Testis (tissue), 3 donors: ENCODE data around the gene NBAS. TPM values are rescaled to one million over a fixed set of nuclear protein-coding genes. Genes with fewer than 3 reads are reported as not detected.
A peak's percentile ranks its signal among the peaks of the same experiment; 100 is the strongest.

ENCODE experiments used
- DNase-seq: peaks from one replicate; pipeline ENCODE4 v3.0.0-alpha.2; 2019
- H3K27ac ChIP-seq, 2 donors: fragments of 200-600 bp; sonication (generic); one replicate each; pipeline ENCODE4 v1.5.1; 2019
- H3K27me3 ChIP-seq: fragments of 200-600 bp; sonication (generic); one replicate; pipeline ENCODE4 v1.5.1; 2019
- H3K36me3 ChIP-seq: fragments of 200-600 bp; sonication (generic); one replicate; pipeline ENCODE4 v1.5.1; 2017; ENCODE audit warnings: low read depth; ENCODE audit errors: missing control alignments
- H3K4me1 ChIP-seq: fragments of 200-600 bp; sonication (generic); one replicate; pipeline ENCODE4 v1.5.1; 2019
- H3K4me3 ChIP-seq, 2 donors: fragments of 200-600 bp; sonication (generic); one replicate each; pipeline ENCODE4 v1.5.1; 2017 to 2019
- H3K9me3 ChIP-seq: fragments of 200-600 bp; sonication (generic); one replicate; pipeline ENCODE4 v1.5.1; 2017
- CTCF ChIP-seq, 3 experiments: fragments of 450-650 bp in 2 of 3; fragments of 200-600 bp in 1 of 3; sonication (generic) in 1 of 3; IDR thresholded peaks; one replicate each; pipeline ENCODE4 v1.5.1; 2016 to 2019; ENCODE audit warnings: antibody characterized with exemption in 3 of 3, mild to moderate bottlenecking in 2 of 3, moderate library complexity in 1 of 3
- POLR2A ChIP-seq: fragments of 450-650 bp; IDR thresholded peaks from one replicate; pipeline ENCODE4 v1.6.1; 2017; ENCODE audit warnings: antibody characterized with exemption, mild to moderate bottlenecking, moderate library complexity
- WGBS, 2 donors: methylation state at CpG; one replicate each; pipeline ENCODE4 v1.1.5; 2018; 5-methylcytosine and 5-hydroxymethylcytosine counted together
- intact Hi-C: fragments of 100-400 bp; cut with DNase I; formaldehyde crosslinking; loops from one replicate; pipeline ENCODE4 v1.15.1; 2023; ENCODE audit warnings: low total_unique reads
- polyA plus RNA-seq: library from polyadenylated mRNA; stranded (reverse); fragments of 350-450 nt; fragmentation: Illumina TruSeq; extraction: RNeasy Lipid Tissue Mini Kit (QIAGEN cat#74804); gene quantifications from one replicate; pipeline ENCODE4 v1.2.3, GENCODE V29; 2014; ENCODE audit warnings: low read depth, low replicate concordance; ENCODE audit not compliant: insufficient read depth
- total RNA-seq, 2 donors: library from RNA; depleted of rRNA; stranded (reverse); fragments of >200 nt; gene quantifications; one replicate each; pipeline ENCODE4 v1.2.3, GENCODE V29; 2016

Gene NBAS
- total and polyA plus RNA-seq, 3 donors from 2014 or later: 75.8 to 84.2 (median 79.7) TPM

GRCh38 chr2:15580451-15580850, 19.3 kb upstream of the NBAS start:
- no peaks in the 10 kb centered on the region for H3K4me1 ChIP-seq
- 90% methylated on average over 2 of the region's 2 CpGs for WGBS, 2 donors
- H3K4me3 ChIP-seq: no peak overlapping the region
- intact Hi-C loops: no loop called here
- TF ChIP-seq CTCF (IDR thresholded peaks at IDR 0.05): no peak
- H3K36me3 ChIP-seq: no peaks in the 10 kb centered on the region
- H3K27ac ChIP-seq: no peak overlapping the region
- DNase-seq: no peak
- H3K27me3 ChIP-seq: no peaks in the 10 kb centered on the region
- no peaks in the 10 kb centered on the region for H3K9me3 ChIP-seq

DNA sequence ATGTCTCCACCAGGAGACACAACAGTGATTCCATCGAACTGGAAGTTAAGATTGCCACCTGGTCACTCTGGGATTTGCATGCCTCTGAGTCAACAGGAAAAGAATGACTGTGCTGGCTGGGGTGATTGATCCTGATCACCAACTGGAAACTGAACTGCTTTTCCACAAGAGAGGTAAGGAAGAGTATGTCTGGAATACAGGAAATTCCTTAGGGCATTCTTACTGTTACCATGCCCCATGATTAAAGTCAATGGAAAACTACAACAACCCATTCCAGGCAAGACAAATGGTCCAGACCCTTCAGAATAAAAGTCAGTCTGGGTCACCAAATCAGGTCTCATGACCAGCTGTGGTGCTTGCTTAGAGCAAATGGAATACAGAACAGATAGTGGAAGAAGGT, 18.5 kb upstream of the NBAS start:
- Histone ChIP-seq H3K27ac (no peak overlapping the region), H3K36me3 (no peaks in the 10 kb centered on the region), H3K9me3 (no peaks in the 10 kb centered on the region), H3K27me3 (no peaks in the 10 kb centered on the region), H3K4me3 (no peak overlapping the region), H3K4me1 (no peaks in the 10 kb centered on the region)
- DNase-seq: no peak
- TF ChIP-seq POLR2A (no peak), CTCF (IDR thresholded peaks at IDR 0.05) (no peak)
- WGBS, 2 donors: 43 to 71% methylated on average over 1 of the region's 1 CpG
- intact Hi-C loops: no loop called here

DNA sequence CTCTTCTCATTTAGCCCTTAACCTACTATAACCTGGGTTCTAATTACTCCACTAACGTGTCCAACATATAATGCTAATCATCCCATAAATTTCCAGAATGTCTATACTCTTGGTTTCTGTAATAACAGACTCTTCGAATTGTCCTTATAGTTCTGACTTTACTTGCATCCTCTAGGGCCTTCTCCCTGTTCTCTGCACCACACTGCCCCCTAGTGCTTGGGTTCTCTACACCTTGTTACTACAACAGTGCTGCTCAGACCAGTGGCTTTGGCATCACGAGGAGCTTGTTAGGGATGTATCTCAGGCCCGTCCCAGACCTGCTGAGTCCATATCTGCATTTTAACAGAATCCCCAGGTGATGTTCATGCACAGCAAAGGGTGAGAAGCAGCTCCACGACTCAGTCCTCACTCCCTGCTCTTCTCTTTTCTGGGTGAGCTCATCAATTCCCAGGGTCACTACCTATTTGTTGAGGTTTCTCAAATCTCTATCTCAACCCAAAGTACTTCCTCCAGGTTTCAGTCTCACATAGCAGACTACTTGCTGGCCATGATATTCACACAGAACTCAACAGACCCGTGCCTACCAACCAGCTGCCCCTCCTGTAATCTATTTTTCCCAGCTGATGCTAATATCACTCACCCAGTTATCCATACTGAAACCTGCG, 16.1 kb upstream of the NBAS start:
- Histone ChIP-seq H3K9me3 (no peaks in the 10 kb centered on the region), H3K4me3 (no peak overlapping the region), H3K36me3 (no peaks in the 10 kb centered on the region), H3K27me3 (no peaks in the 10 kb centered on the region), H3K4me1 (no peaks in the 10 kb centered on the region), H3K27ac (no peak overlapping the region)
- intact Hi-C loops: no loop called here
- WGBS, 2 donors: 40 to 52% methylated on average over 7 of the region's 7 CpGs
- no peak for TF ChIP-seq POLR2A
- TF ChIP-seq CTCF (IDR thresholded peaks at IDR 0.05): peak; percentile 48 to 75 (median 73)
- DNase-seq: peak; percentile 96

DNA sequence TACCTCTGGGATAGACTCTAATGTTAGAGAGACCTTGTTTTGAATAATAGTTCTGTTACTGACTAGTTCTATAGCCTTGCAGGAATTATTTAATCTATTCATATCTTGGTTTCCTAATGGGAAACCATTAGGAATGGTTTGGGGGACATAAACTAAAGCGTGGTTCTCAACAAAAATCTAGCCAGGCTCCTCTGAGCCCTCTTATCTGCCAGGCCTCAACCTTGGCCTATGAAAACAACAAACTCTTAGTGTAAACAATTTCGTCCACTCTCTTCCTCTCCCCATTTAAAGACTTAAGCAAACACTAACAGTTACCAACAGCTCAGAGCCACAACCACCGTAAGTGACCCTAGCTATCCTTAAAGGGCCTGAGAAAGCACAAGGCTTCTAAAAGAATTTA, 10.6 kb upstream of the NBAS start:
- Histone ChIP-seq H3K4me3 (no peak overlapping the region), H3K27ac (no peak overlapping the region), H3K36me3 (no peaks in the 10 kb centered on the region), H3K4me1 (no peaks in the 10 kb centered on the region), H3K9me3 (no peaks in the 10 kb centered on the region), H3K27me3 (no peaks in the 10 kb centered on the region)
- TF ChIP-seq CTCF (IDR thresholded peaks at IDR 0.05): no peak
- TF ChIP-seq POLR2A: no peak
- WGBS, 2 donors: 83 to 93% methylated on average over 3 of the region's 3 CpGs
- intact Hi-C loops: no loop called here
- DNase-seq: no peak

DNA sequence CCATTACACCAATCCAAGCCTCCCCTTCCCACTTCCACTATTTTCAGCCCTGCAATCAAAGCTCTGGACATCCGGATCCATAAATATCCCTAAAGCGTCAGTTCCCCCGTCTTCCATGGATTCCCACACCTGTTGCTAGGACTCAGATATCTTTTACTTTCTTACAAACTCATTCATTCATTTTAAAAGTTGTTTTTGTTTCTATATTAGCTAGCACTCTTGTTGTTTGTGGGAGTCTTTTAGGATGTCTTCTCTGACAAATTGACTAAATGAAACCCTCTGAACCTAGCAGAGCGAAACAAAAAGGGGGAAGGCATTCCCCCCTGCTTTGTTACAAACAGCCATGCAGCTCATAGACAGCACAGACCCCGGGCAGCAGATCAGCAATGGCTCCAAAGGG, 9.0 kb upstream of the NBAS start:
- no peaks in the 10 kb centered on the region for H3K27me3 ChIP-seq
- TF ChIP-seq CTCF (IDR thresholded peaks at IDR 0.05) (no peak), POLR2A (no peak)
- H3K4me1 ChIP-seq: no peaks in the 10 kb centered on the region
- intact Hi-C loops: no loop called here
- H3K27ac ChIP-seq: no peak overlapping the region
- H3K9me3 ChIP-seq: no peaks in the 10 kb centered on the region
- 60 to 65% methylated on average over 5 of the region's 5 CpGs for WGBS, 2 donors
- DNase-seq: no peak
- H3K4me3 ChIP-seq: no peak overlapping the region
- H3K36me3 ChIP-seq: no peaks in the 10 kb centered on the region
